Measurements from ENCODE around the gene SPTLC3. TPM values are rescaled to one million over a fixed set of nuclear protein-coding genes. Genes with fewer than 3 reads are reported as not detected.

SPTLC3 gene
- polyA plus RNA-seq, 3 donors = 0.01 TPM; not detected in 2

DNA sequence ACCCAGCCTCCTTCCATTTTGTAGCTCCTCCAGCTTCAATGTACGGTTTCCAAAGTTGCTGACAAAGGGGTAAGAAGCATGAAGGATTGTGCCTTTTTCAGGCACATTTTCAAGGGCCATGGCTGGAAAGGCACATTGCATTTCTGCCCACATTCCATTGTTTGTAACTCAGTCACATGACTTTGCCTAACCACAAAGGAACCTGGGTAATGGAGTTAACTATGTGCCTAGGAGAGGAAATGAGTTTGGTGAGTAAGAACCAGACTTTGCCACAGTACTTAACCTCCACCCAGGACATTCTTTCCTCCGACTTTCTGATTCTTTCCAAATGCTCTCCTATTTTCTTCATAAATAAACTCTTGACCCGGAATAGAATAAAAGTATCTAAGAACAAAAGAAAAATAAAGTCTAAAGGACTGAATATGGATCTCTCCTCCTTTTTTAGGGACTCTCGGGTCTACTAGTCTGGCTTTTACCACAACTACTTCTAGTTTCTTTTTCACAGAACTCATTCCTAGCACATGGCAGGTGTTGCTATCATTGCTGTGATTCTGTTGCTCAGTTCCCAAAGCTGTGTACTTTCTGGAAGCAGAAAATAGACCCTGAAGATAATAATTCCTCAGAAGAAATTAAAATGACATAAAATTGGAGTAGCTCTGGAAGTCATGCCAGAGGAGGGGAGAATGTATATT, 130.8 kb downstream of the SPTLC3 start:
- H3K9me3 ChIP-seq (replicated peaks in 1 of 2; ENCODE audit: control insufficient read depth in 1 of 2, insufficient read depth in 1 of 2, low read length in 2 of 2) = no peaks in the 10 kb centered on the region
- no peaks in the 10 kb centered on the region for H4K20me1 ChIP-seq (ENCODE audit: insufficient read depth, low read length)
- DNase-seq = no peak
- H3K9ac ChIP-seq (ENCODE audit: insufficient read depth, low read length, poor library complexity, severe bottlenecking) = no peak overlapping the region
- no peak overlapping the region for H3K4me3 ChIP-seq (replicated peaks in 1 of 3; ENCODE audit: low read depth in 2 of 3, low read length in 3 of 3)
- intact Hi-C loops (cut with micrococcal nuclease) = no loop called here
- Mint-ChIP-seq H3K4me1 (no peaks in the 10 kb centered on the region), H3K27me3 (ENCODE audit: low read depth in 3 of 3) (no peaks in the 10 kb centered on the region), H3K36me3 (no peaks in the 10 kb centered on the region), H3K27ac (no peak overlapping the region), H3K9me3 (peaks cover 0 to 6% (median 3%) of the 10 kb centered on the region in 7 donors), H3K4me3 (no peak overlapping the region)
- H3K4me1 ChIP-seq (ENCODE audit: control insufficient read depth in 1 of 2, insufficient read depth in 2 of 2, low read length in 2 of 2) = no peaks in the 10 kb centered on the region
- H3K36me3 ChIP-seq (replicated peaks in 1 of 2; ENCODE audit: control insufficient read depth in 1 of 2, insufficient read depth in 2 of 2, low read length in 2 of 2) = no peaks in the 10 kb centered on the region
- no peak overlapping the region for H2AFZ ChIP-seq (ENCODE audit: insufficient read depth, low read depth, low read length, poor library complexity, severe bottlenecking)
- H3K27ac ChIP-seq (ENCODE audit: low read depth in 1 of 2, low read length in 2 of 2) = no peak overlapping the region
- no peak overlapping the region for H3K4me2 ChIP-seq (replicated peaks; ENCODE audit: extremely low read depth, low read length, poor library complexity, severe bottlenecking)
- no peaks in the 10 kb centered on the region for H3K79me2 ChIP-seq (ENCODE audit: insufficient read depth, low read length)
- H3K27me3 ChIP-seq (ENCODE audit: control insufficient read depth in 2 of 2, insufficient read depth in 2 of 2, low read length in 2 of 2) = no peaks in the 10 kb centered on the region
- 100% methylated on average over 1 of the region's 4 CpGs for WGBS (ENCODE audit: insufficient coverage)
- TF ChIP-seq, protein P1, sequence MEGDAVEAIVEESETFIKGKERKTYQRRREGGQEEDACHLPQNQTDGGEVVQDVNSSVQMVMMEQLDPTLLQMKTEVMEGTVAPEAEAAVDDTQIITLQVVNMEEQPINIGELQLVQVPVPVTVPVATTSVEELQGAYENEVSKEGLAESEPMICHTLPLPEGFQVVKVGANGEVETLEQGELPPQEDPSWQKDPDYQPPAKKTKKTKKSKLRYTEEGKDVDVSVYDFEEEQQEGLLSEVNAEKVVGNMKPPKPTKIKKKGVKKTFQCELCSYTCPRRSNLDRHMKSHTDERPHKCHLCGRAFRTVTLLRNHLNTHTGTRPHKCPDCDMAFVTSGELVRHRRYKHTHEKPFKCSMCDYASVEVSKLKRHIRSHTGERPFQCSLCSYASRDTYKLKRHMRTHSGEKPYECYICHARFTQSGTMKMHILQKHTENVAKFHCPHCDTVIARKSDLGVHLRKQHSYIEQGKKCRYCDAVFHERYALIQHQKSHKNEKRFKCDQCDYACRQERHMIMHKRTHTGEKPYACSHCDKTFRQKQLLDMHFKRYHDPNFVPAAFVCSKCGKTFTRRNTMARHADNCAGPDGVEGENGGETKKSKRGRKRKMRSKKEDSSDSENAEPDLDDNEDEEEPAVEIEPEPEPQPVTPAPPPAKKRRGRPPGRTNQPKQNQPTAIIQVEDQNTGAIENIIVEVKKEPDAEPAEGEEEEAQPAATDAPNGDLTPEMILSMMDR (IDR thresholded peaks at IDR 0.05) = no peak

DNA sequence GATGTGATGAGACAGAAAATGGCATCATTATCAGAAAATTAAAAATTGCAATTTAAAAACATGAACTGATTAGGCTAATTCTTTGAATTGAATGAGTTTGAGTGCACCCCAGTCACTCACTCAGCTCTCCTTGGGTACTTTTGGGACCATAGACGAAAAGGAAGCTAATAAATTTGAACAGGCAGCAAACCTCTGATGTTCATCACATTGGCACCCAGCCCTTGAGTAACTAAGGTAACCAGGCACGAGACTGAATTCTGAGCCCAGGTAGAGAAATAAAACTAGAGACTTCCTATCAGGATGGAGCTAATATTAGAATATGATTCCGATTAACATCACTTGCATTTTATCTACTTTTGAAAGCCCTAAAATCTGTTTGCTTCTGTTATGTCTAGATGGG, 131.4 kb downstream of the SPTLC3 start:
- H3K9ac ChIP-seq (ENCODE audit: insufficient read depth, low read length, poor library complexity, severe bottlenecking) = no peak overlapping the region
- no peak overlapping the region for H3K4me3 Mint-ChIP-seq
- H3K27ac Mint-ChIP-seq = no peak overlapping the region
- DNase-seq = no peak
- no peaks in the 10 kb centered on the region for H3K79me2 ChIP-seq (ENCODE audit: insufficient read depth, low read length)
- no peaks in the 10 kb centered on the region for H3K27me3 ChIP-seq (ENCODE audit: control insufficient read depth in 2 of 2, insufficient read depth in 2 of 2, low read length in 2 of 2)
- H3K27me3 Mint-ChIP-seq (ENCODE audit: low read depth in 3 of 3) = peaks cover 0 to 1% (median 0%) of the 10 kb centered on the region in 3 donors
- H3K9me3 ChIP-seq (replicated peaks in 1 of 2; ENCODE audit: control insufficient read depth in 1 of 2, insufficient read depth in 1 of 2, low read length in 2 of 2) = no peaks in the 10 kb centered on the region
- H4K20me1 ChIP-seq (ENCODE audit: insufficient read depth, low read length) = no peaks in the 10 kb centered on the region
- H3K4me2 ChIP-seq (replicated peaks; ENCODE audit: extremely low read depth, low read length, poor library complexity, severe bottlenecking) = no peak overlapping the region
- H3K36me3 Mint-ChIP-seq = no peaks in the 10 kb centered on the region
- no peak overlapping the region for H3K4me3 ChIP-seq (replicated peaks in 1 of 3; ENCODE audit: low read depth in 2 of 3, low read length in 3 of 3)
- no peaks in the 10 kb centered on the region for H3K4me1 ChIP-seq (ENCODE audit: control insufficient read depth in 1 of 2, insufficient read depth in 2 of 2, low read length in 2 of 2)
- H2AFZ ChIP-seq (ENCODE audit: insufficient read depth, low read depth, low read length, poor library complexity, severe bottlenecking) = no peak overlapping the region
- TF ChIP-seq, protein P1 (IDR thresholded peaks at IDR 0.05) = no peak
- no peak overlapping the region for H3K27ac ChIP-seq (ENCODE audit: low read depth in 1 of 2, low read length in 2 of 2)
- H3K9me3 Mint-ChIP-seq = peaks cover 0 to 6% (median 4%) of the 10 kb centered on the region in 7 donors
- no peaks in the 10 kb centered on the region for H3K36me3 ChIP-seq (replicated peaks in 1 of 2; ENCODE audit: control insufficient read depth in 1 of 2, insufficient read depth in 2 of 2, low read length in 2 of 2)
- WGBS (ENCODE audit: insufficient coverage) = 63% methylated on average over 1 of the region's 3 CpGs
- H3K4me1 Mint-ChIP-seq = no peaks in the 10 kb centered on the region
- intact Hi-C loops (cut with micrococcal nuclease) = no loop called here

Data from CD14-positive monocyte (primary cell).